ENCODE results near the gene OR1I1. TPM values are rescaled to one million over a fixed set of nuclear protein-coding genes. Genes with fewer than 3 reads are reported as not detected.

Gene OR1I1, protein sequence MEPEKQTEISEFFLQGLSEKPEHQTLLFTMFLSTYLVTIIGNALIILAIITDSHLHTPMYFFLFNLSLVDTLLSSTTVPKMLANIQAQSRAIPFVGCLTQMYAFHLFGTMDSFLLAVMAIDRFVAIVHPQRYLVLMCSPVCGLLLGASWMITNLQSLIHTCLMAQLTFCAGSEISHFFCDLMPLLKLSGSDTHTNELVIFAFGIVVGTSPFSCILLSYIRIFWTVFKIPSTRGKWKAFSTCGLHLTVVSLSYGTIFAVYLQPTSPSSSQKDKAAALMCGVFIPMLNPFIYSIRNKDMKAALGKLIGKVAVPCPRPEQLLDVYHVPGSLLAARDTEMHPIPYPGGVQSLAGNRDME
- not detected for total RNA-seq (ENCODE audit: unreplicated experiment)
- long read RNA-seq: 0 reads

DNA sequence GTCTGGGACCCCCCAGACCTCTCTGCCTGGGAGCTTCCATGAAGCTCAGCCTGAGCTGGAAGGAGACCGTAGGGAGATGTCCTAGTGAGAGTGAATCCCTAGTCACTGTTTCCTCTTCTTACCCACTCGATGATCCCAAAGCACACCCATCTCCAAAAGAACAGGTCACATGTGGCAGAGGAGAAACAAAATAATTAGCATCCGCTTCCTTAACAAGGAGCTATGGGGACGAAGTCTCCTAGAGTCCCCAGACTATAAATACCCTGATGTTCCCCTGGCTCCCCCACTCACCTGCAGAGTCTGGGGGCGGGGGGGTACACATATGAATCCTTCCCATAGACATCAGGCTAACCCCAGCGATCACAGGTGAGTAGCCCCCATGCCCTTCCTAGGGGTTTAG is at the start of gene OR1I1:
OR1I1 (plus strand) TSS at position 301 of the 400 bp plus-strand sequence. CDS start 4,855 bp downstream, outside the sequence.
- Mint-ChIP-seq H3K36me3 (ENCODE audit: unreplicated experiment) (no peaks in the 10 kb centered on the region), H3K4me3 (ENCODE audit: unreplicated experiment) (no peak within 1 kb of the TSS), H3K27me3 (ENCODE audit: unreplicated experiment) (peaks cover 2% of the 10 kb centered on the region), H3K27ac (ENCODE audit: unreplicated experiment) (no peak within 1 kb of the TSS), H3K4me1 (ENCODE audit: low read depth, unreplicated experiment) (no peaks in the 10 kb centered on the region), H3K9me3 (ENCODE audit: unreplicated experiment) (no peaks in the 10 kb centered on the region)
- no peak for DNase-seq
- TF ChIP-seq, protein P1, sequence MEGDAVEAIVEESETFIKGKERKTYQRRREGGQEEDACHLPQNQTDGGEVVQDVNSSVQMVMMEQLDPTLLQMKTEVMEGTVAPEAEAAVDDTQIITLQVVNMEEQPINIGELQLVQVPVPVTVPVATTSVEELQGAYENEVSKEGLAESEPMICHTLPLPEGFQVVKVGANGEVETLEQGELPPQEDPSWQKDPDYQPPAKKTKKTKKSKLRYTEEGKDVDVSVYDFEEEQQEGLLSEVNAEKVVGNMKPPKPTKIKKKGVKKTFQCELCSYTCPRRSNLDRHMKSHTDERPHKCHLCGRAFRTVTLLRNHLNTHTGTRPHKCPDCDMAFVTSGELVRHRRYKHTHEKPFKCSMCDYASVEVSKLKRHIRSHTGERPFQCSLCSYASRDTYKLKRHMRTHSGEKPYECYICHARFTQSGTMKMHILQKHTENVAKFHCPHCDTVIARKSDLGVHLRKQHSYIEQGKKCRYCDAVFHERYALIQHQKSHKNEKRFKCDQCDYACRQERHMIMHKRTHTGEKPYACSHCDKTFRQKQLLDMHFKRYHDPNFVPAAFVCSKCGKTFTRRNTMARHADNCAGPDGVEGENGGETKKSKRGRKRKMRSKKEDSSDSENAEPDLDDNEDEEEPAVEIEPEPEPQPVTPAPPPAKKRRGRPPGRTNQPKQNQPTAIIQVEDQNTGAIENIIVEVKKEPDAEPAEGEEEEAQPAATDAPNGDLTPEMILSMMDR (IDR thresholded peaks at IDR 0.05; ENCODE audit: partially characterized antibody, unreplicated experiment): no peak

DNA sequence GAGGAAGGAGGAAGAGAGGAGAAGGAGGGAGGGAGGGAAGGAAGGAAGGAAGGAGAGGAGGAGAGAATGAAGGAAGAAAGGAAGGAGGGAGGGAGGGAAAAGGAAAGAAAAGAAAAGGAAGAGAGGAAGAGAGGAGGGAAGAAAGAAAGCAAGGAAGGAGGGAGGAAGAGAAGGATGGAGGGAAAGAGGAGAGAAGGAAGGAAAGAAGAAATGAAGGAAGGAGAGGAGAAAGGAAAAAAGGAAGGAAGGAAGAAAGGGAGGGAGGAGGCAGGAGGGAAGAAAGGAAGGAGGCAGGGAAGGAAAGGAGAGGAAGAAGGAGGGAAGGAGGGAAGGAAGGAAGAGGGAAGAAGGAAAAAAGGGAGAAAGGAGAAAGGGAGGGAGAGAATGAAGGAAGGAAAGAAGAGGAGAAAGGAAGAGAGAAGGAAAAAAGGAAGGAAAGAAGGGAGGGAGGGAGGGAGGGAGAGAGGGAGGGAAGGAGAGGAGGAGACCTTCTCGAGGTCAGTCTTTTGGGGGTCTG is 46.2 kb upstream of the OR1I1 start:
- Mint-ChIP-seq H3K4me1 (ENCODE audit: low read depth, unreplicated experiment) (no peaks in the 10 kb centered on the region), H3K27ac (ENCODE audit: unreplicated experiment) (no peak overlapping the region), H3K4me3 (ENCODE audit: unreplicated experiment) (no peak overlapping the region), H3K36me3 (ENCODE audit: unreplicated experiment) (no peaks in the 10 kb centered on the region), H3K9me3 (ENCODE audit: unreplicated experiment) (no peaks in the 10 kb centered on the region), H3K27me3 (ENCODE audit: unreplicated experiment) (peaks cover 4% of the 10 kb centered on the region)
- TF ChIP-seq, protein P1 (IDR thresholded peaks at IDR 0.05; ENCODE audit: partially characterized antibody, unreplicated experiment): no peak
- no peak for DNase-seq

DNA sequence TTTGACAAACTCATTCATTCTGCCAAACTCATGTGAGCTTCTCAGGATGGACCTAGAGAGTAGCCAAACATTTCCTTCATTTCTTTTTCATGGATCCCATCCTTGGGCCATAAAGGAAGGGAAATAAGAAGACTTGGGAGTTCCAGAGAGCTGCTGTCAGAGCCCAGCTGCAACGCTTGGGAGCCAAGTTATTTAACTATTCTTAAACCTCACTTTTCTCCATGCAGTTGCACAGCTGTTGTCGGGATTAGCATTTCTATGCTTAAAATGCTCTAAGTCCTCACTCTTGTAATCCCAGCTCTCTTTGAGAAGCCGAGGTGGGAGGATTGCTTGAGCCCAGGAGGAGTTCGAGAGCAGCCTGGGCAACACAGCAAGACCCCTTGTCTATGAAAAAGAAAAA is 44.4 kb upstream of the OR1I1 start:
- TF ChIP-seq, protein P1 (IDR thresholded peaks at IDR 0.05; ENCODE audit: partially characterized antibody, unreplicated experiment): no peak
- no peaks in the 10 kb centered on the region for H3K9me3 Mint-ChIP-seq (ENCODE audit: unreplicated experiment)

DNA sequence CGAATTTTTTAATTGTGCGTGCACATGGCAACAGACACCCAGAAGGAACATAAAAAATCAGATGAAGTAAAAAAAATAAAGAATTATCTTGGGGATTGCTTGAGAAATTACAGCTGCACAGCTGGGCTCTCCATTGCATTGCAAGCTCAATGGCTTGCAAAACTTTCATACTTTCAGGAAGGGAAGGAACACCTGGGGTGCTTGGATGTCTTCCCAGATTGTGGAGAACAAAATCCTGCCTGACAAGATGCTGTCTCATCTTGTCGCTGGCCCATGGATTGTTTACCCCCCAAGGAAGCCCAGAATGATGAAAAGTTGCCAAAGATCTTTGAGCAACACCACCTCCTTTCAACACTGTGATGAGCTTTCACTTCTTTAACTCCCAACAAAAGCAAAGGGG is 43.7 kb upstream of the OR1I1 start:
- no peak overlapping the region for H3K27ac Mint-ChIP-seq (ENCODE audit: unreplicated experiment)
- H3K4me3 Mint-ChIP-seq (ENCODE audit: unreplicated experiment): no peak overlapping the region
- TF ChIP-seq, protein P1 (IDR thresholded peaks at IDR 0.05; ENCODE audit: partially characterized antibody, unreplicated experiment): no peak
- H3K9me3 Mint-ChIP-seq (ENCODE audit: unreplicated experiment): no peaks in the 10 kb centered on the region
- H3K4me1 Mint-ChIP-seq (ENCODE audit: low read depth, unreplicated experiment): no peaks in the 10 kb centered on the region
- DNase-seq: no peak
- no peaks in the 10 kb centered on the region for H3K36me3 Mint-ChIP-seq (ENCODE audit: unreplicated experiment)
- peaks cover 4% of the 10 kb centered on the region for H3K27me3 Mint-ChIP-seq (ENCODE audit: unreplicated experiment)

More for the DNA sequence above, 44.4 kb upstream of the OR1I1 start:
- no peaks in the 10 kb centered on the region for H3K36me3 Mint-ChIP-seq (ENCODE audit: unreplicated experiment)
- peaks cover 4% of the 10 kb centered on the region for H3K27me3 Mint-ChIP-seq (ENCODE audit: unreplicated experiment)
- H3K27ac Mint-ChIP-seq (ENCODE audit: unreplicated experiment): no peak overlapping the region
- H3K4me1 Mint-ChIP-seq (ENCODE audit: low read depth, unreplicated experiment): no peaks in the 10 kb centered on the region
- no peak overlapping the region for H3K4me3 Mint-ChIP-seq (ENCODE audit: unreplicated experiment)
- DNase-seq: no peak

DNA sequence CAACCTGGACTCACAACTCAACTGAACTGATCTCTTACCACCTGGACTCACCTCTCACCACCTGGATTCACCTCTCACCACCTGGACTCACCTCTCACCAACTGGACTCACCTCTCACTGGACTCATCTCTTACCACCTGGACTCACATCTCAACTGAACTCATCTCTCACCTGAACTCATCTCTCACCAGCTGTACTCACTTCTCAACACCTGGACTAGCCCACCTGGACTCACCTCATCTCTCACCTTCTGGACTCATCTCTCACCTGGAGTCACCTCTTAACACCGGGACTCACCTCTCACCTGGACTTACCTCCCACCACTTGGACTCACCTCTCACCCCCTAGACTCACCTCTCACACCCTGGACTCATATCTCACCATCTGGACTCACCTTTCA is 40.0 kb upstream of the OR1I1 start:
- no peaks in the 10 kb centered on the region for H3K27me3 Mint-ChIP-seq (ENCODE audit: unreplicated experiment)
- H3K4me1 Mint-ChIP-seq (ENCODE audit: low read depth, unreplicated experiment): no peaks in the 10 kb centered on the region
- H3K9me3 Mint-ChIP-seq (ENCODE audit: unreplicated experiment): no peaks in the 10 kb centered on the region
- no peaks in the 10 kb centered on the region for H3K36me3 Mint-ChIP-seq (ENCODE audit: unreplicated experiment)
- DNase-seq: no peak
- TF ChIP-seq, protein P1 (IDR thresholded peaks at IDR 0.05; ENCODE audit: partially characterized antibody, unreplicated experiment): no peak
- H3K4me3 Mint-ChIP-seq (ENCODE audit: unreplicated experiment): no peak overlapping the region
- H3K27ac Mint-ChIP-seq (ENCODE audit: unreplicated experiment): no peak overlapping the region
